Neural progenitor cell (in vitro differentiated cells): ENCODE data around the gene PDE9A. TPM values are rescaled to one million over a fixed set of nuclear protein-coding genes. Genes with fewer than 3 reads are reported as not detected.
"Not testable (repeated sequence)": the region's sequence is repeated elsewhere in the genome, so short reads cannot be mapped to it uniquely, and the experiment has no call there.

Experiments used
- DNase-seq: peaks from one replicate; pipeline ENCODE4 v3.0.0-alpha.2; 2016; ENCODE audit warnings: low spot score
- H2AFZ ChIP-seq: fragments of 200-600 bp; sonication (generic); replicated peaks from 2 replicates; pipeline ENCODE4 v1.6.1; 2016; ENCODE audit warnings: antibody characterized with exemption
- H3F3A ChIP-seq: fragments of 200-600 bp; sonication (generic); 2 replicates; pipeline ENCODE4 v1.6.1; 2016; ENCODE audit warnings: antibody characterized with exemption, low read depth
- H3K27ac ChIP-seq: fragments of 200-600 bp; sonication (generic); 2 replicates; pipeline ENCODE4 v1.5.1; 2016; ENCODE audit warnings: mild to moderate bottlenecking
- H3K27me3 ChIP-seq: fragments of 200-600 bp; sonication (generic); 2 replicates; pipeline ENCODE4 v1.6.1; 2016; ENCODE audit warnings: mild to moderate bottlenecking, moderate library complexity
- H3K36me3 ChIP-seq: fragments of 200-600 bp; sonication (generic); 2 replicates; pipeline ENCODE4 v1.5.1; 2016
- H3K4me1 ChIP-seq: fragments of 200-600 bp; sonication (generic); 2 replicates; pipeline ENCODE4 v1.6.1; 2016; ENCODE audit warnings: mixed run types
- H3K4me2 ChIP-seq: fragments of 200-600 bp; sonication (generic); 2 replicates; pipeline ENCODE4 v1.6.1; 2016
- H3K4me3 ChIP-seq: fragments of 200-600 bp; sonication (generic); 2 replicates; pipeline ENCODE4 v1.5.1; 2016
- H3K79me2 ChIP-seq: fragments of 200-600 bp; sonication (generic); 2 replicates; pipeline ENCODE4 v1.6.1; 2016; ENCODE audit warnings: low read depth
- H3K9ac ChIP-seq: fragments of 200-600 bp; sonication (generic); 2 replicates; pipeline ENCODE4 v1.6.1; 2016
- H3K9me3 ChIP-seq: fragments of 200-600 bp; sonication (generic); 2 replicates; pipeline ENCODE4 v1.5.1; 2016; ENCODE audit warnings: low read depth
- H4K20me1 ChIP-seq: fragments of 200-600 bp; sonication (generic); 2 replicates; pipeline ENCODE4 v1.6.1; 2016; ENCODE audit warnings: low read depth
- H3K27ac Mint-ChIP-seq: 3 replicates; pipeline ENCODE4 v1.8.0; 2021; ENCODE audit warnings: mixed read lengths
- H3K27me3 Mint-ChIP-seq: 2 replicates; pipeline ENCODE4 v1.8.0; 2022; ENCODE audit warnings: low read depth, mild to moderate bottlenecking, inconsistent platforms, moderate library complexity, mixed read lengths; ENCODE audit not compliant: insufficient read depth
- H3K36me3 Mint-ChIP-seq: 3 replicates; pipeline ENCODE4 v1.8.0; 2021; ENCODE audit warnings: mixed read lengths
- H3K4me1 Mint-ChIP-seq: 3 replicates; pipeline ENCODE4 v1.8.0; 2021; ENCODE audit warnings: mixed read lengths
- H3K4me3 Mint-ChIP-seq: 3 replicates; pipeline ENCODE4 v1.8.0; 2021; ENCODE audit warnings: mild to moderate bottlenecking, moderate library complexity, mixed read lengths
- H3K9me3 Mint-ChIP-seq: 3 replicates; pipeline ENCODE4 v1.8.0; 2020; ENCODE audit warnings: mixed read lengths
- EZH2 ChIP-seq: fragments of 200-600 bp; sonication (generic); IDR thresholded peaks from 2 replicates; pipeline ENCODE4 v1.6.1; 2017; ENCODE audit warnings: antibody characterized with exemption, mild to moderate bottlenecking, moderate library complexity
- EZH2phosphoT487 ChIP-seq: fragments of 200-600 bp; sonication (generic); IDR thresholded peaks from 2 replicates; pipeline ENCODE4 v1.6.1; 2017; ENCODE audit warnings: antibody characterized with exemption
- total RNA-seq: library from RNA; depleted of rRNA; stranded (reverse); fragments of >200 nt; gene quantifications from 2 replicates; pipeline ENCODE4 v1.2.3, GENCODE V29; 2015; ENCODE audit warnings: low replicate concordance
- TF ChIP-seq, protein P1 (sequence below): fragments of 200-600 bp; sonication (generic); IDR thresholded peaks from 2 replicates; pipeline ENCODE4 v1.5.1; 2017; ENCODE audit warnings: antibody characterized with exemption, mild to moderate bottlenecking

The PDE9A gene
- total RNA-seq, 1 donor from 2014 or later, result 41.0 TPM

DNA sequence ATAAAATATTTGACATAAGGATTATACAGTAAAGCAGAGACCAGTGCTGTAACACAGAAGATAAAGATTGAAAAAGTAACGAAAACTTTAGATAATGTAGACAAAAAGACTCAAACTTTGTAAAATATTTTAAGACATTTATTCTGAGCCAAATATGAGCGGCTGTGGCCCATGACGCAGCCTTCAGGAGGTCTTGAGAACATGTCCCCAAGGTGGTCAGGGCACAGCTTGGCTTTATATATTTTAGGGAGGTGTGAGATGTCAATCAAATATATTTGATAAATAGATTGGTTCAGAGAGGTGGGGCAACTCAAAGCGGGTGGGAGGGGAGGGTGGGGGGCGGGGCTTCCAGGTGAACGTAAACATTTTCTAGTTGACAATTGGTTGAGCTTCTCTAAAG is 144.7 kb downstream of the PDE9A start:
- peaks cover 4% of the 10 kb centered on the region for H3K27me3 Mint-ChIP-seq
- no peak overlapping the region for H3K27ac Mint-ChIP-seq
- Histone ChIP-seq H3F3A (no peaks in the 10 kb centered on the region), H3K79me2 (no peaks in the 10 kb centered on the region), H3K27me3 (no peaks in the 10 kb centered on the region), H3K36me3 (no peaks in the 10 kb centered on the region), H3K4me1 (peaks cover 4% of the 10 kb centered on the region), H2AFZ (no peak overlapping the region), H3K9me3 (no peaks in the 10 kb centered on the region), H4K20me1 (no peaks in the 10 kb centered on the region), H3K27ac (no peak overlapping the region), H3K4me3 (no peak overlapping the region), H3K4me2 (no peak overlapping the region), H3K9ac (no peak overlapping the region)
- H3K4me1 Mint-ChIP-seq, result peaks cover 5% of the 10 kb centered on the region
- DNase-seq, result no peak
- no peaks in the 10 kb centered on the region for H3K9me3 Mint-ChIP-seq
- H3K36me3 Mint-ChIP-seq, result no peaks in the 10 kb centered on the region
- no peak for TF ChIP-seq EZH2phosphoT487
- TF ChIP-seq, protein P1, sequence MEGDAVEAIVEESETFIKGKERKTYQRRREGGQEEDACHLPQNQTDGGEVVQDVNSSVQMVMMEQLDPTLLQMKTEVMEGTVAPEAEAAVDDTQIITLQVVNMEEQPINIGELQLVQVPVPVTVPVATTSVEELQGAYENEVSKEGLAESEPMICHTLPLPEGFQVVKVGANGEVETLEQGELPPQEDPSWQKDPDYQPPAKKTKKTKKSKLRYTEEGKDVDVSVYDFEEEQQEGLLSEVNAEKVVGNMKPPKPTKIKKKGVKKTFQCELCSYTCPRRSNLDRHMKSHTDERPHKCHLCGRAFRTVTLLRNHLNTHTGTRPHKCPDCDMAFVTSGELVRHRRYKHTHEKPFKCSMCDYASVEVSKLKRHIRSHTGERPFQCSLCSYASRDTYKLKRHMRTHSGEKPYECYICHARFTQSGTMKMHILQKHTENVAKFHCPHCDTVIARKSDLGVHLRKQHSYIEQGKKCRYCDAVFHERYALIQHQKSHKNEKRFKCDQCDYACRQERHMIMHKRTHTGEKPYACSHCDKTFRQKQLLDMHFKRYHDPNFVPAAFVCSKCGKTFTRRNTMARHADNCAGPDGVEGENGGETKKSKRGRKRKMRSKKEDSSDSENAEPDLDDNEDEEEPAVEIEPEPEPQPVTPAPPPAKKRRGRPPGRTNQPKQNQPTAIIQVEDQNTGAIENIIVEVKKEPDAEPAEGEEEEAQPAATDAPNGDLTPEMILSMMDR, result no peak
- H3K4me3 Mint-ChIP-seq, result no peak overlapping the region

DNA sequence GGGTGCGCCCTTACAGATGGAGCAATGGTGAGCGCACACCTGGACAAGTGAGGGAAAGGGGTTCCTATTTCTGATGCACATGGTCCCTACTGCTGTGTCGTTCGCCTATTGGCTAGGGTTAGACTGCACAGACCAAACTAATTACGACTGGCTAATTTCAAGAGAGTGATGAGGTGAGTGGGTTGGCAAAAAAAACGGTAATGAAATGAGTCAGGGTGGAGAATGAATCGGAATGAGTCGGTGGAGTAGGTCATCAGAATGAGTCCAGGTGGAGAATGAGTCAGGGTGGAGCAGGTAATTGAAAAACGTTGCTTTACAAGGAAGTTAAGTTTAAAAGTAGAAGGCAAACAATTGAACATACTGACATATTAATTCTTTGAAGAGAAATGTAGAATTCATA is 146.1 kb downstream of the PDE9A start:
- no peak overlapping the region for H2AFZ ChIP-seq
- Mint-ChIP-seq H3K36me3 (no peaks in the 10 kb centered on the region), H3K4me3 (no peak overlapping the region), H3K27me3 (no peaks in the 10 kb centered on the region), H3K9me3 (no peaks in the 10 kb centered on the region), H3K4me1 (peaks cover 6% of the 10 kb centered on the region), H3K27ac (no peak overlapping the region)
- TF ChIP-seq, protein P1, result no peak
- no peak for TF ChIP-seq EZH2phosphoT487
- no peak for TF ChIP-seq EZH2
- H3K4me3 ChIP-seq, result no peak overlapping the region
- no peak overlapping the region for H3K9ac ChIP-seq
- H3F3A ChIP-seq, result peaks cover 3% of the 10 kb centered on the region
- no peak for DNase-seq
- H3K4me1 ChIP-seq, result peaks cover 4% of the 10 kb centered on the region
- H3K36me3 ChIP-seq, result no peaks in the 10 kb centered on the region
- no peak overlapping the region for H3K4me2 ChIP-seq
- H3K79me2 ChIP-seq, result no peaks in the 10 kb centered on the region
- no peaks in the 10 kb centered on the region for H3K27me3 ChIP-seq
- no peak overlapping the region for H3K27ac ChIP-seq
- H3K9me3 ChIP-seq, result no peaks in the 10 kb centered on the region
- H4K20me1 ChIP-seq, result no peaks in the 10 kb centered on the region

DNA sequence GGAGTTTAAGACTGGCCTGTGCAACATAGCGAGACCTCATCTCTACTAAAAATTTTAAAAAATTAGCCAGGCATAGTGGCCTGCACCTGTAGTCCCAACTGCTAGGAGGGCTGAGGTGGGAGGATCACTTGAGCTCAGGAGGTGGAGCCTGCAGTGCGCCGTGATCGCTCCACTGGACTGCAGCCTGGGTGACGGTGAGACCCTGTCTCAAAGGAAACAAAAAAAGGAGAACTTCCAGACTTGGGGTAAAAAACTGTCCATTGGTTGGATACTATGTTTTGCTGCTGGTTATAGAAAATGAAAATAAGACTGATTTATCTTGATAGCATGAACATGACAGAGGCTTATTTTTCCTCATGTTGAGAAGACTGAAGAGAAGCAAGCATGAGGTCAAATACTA is 146.5 kb downstream of the PDE9A start:
- no peak for TF ChIP-seq EZH2
- TF ChIP-seq, protein P1, result no peak
- TF ChIP-seq EZH2phosphoT487, result no peak
- Mint-ChIP-seq H3K9me3 (no peaks in the 10 kb centered on the region), H3K4me1 (peaks cover 10% of the 10 kb centered on the region), H3K36me3 (no peaks in the 10 kb centered on the region), H3K27me3 (no peaks in the 10 kb centered on the region), H3K27ac (no peak overlapping the region), H3K4me3 (no peak overlapping the region)
- H4K20me1 ChIP-seq, result no peaks in the 10 kb centered on the region
- no peaks in the 10 kb centered on the region for H3K27me3 ChIP-seq
- H2AFZ ChIP-seq, result no peak overlapping the region
- no peak for DNase-seq
- no peaks in the 10 kb centered on the region for H3K79me2 ChIP-seq
- H3K36me3 ChIP-seq, result no peaks in the 10 kb centered on the region
- no peak overlapping the region for H3K27ac ChIP-seq
- H3K9me3 ChIP-seq, result no peaks in the 10 kb centered on the region
- no peak overlapping the region for H3K4me2 ChIP-seq
- no peak overlapping the region for H3K9ac ChIP-seq
- H3K4me3 ChIP-seq, result no peak overlapping the region
- peaks cover 7% of the 10 kb centered on the region for H3K4me1 ChIP-seq
- peaks cover 5% of the 10 kb centered on the region for H3F3A ChIP-seq

DNA sequence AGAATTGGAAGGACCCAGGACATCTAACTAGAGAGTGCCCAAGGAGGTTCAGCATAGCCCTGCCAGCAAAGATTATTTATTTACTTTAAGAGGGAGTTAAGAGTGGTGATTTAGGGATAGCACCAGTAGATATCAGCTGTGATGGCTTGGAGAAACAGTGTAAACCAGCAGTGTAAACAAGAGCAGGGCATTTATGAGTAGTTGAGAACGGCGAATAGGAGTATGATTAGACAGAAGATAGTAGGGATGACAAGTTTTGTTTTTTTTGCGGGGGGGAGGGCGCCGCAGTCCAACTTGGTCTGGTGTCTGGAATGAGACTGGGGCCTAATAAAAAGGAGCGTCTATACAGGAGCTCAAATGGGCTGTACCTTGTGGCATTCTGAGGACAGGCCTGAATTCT is 148.2 kb downstream of the PDE9A start:
- H2AFZ ChIP-seq, H3K36me3 Mint-ChIP-seq, H3K27ac ChIP-seq, H3K9me3 ChIP-seq, H4K20me1 ChIP-seq, H3K27me3 ChIP-seq, H3K4me3 Mint-ChIP-seq, H3K9ac ChIP-seq, H3K36me3 ChIP-seq, H3K27me3 Mint-ChIP-seq, H3K27ac Mint-ChIP-seq, H3K4me2 ChIP-seq, H3K9me3 Mint-ChIP-seq, H3K4me3 ChIP-seq, DNase-seq, H3K79me2 ChIP-seq: not testable (repeated sequence)
- H3K4me1 Mint-ChIP-seq, result peaks cover 14% of the 10 kb centered on the region
- Histone ChIP-seq H3F3A (peaks cover 20% of the 10 kb centered on the region), H3K4me1 (peaks cover 24% of the 10 kb centered on the region)
